GM10847 (cell line): ENCODE results near the gene SLC10A7.

Experiments
- POLR2A ChIP-seq: IDR thresholded peaks from 2 replicates; pipeline ENCODE4 v1.6.1; 2011; ENCODE audit not compliant: insufficient read length; ENCODE audit errors: extremely low read depth

SLC10A7 gene

GRCh38 chr4:146521541-146522097 lies at the start of gene SLC10A7:
SLC10A7 (minus strand) TSS chr4:146521940; CDS start chr4:146521717, 223 bp downstream.
- peak; percentile 20 for TF ChIP-seq POLR2A

- no peak for TF ChIP-seq POLR2A
Measured at GRCh38 chr4:146567396-146567795, 45.7 kb upstream of the SLC10A7 start.

GRCh38 chr4:146564492-146564891 lies 42.8 kb upstream of the SLC10A7 start:
- no peak for TF ChIP-seq POLR2A

- TF ChIP-seq POLR2A: no peak
Measured at GRCh38 chr4:146550161-146550560, 28.4 kb upstream of the SLC10A7 start.

GRCh38 chr4:146548443-146548842 lies 26.7 kb upstream of the SLC10A7 start:
- TF ChIP-seq POLR2A: no peak

- TF ChIP-seq POLR2A: no peak
Measured at GRCh38 chr4:146545102-146545501, 23.4 kb upstream of the SLC10A7 start.

GRCh38 chr4:146534178-146534577 lies 12.4 kb upstream of the SLC10A7 start:
- no peak for TF ChIP-seq POLR2A

GRCh38 chr4:146525754-146526153 lies 4.0 kb upstream of the SLC10A7 start:
- no peak for TF ChIP-seq POLR2A

GRCh38 chr4:146524663-146525062 lies 2.9 kb upstream of the SLC10A7 start:
- TF ChIP-seq POLR2A: no peak

- TF ChIP-seq POLR2A: no peak
Measured at GRCh38 chr4:146522869-146523205, 1.1 kb upstream of the SLC10A7 start.

GRCh38 chr4:146522098-146522868 lies 543 bp upstream of the SLC10A7 start:
- TF ChIP-seq POLR2A: no peak

- TF ChIP-seq POLR2A: no peak
Measured at GRCh38 chr4:146520896-146521540, 722 bp downstream of the SLC10A7 start.

GRCh38 chr4:146514651-146515357 lies 6.9 kb downstream of the SLC10A7 start:
- TF ChIP-seq POLR2A: no peak

GRCh38 chr4:146513548-146513947 lies 8.2 kb downstream of the SLC10A7 start:
- no peak for TF ChIP-seq POLR2A

- TF ChIP-seq POLR2A: no peak
Measured at GRCh38 chr4:146511381-146511780, 10.4 kb downstream of the SLC10A7 start.

GRCh38 chr4:146510942-146511341 lies 10.8 kb downstream of the SLC10A7 start:
- no peak for TF ChIP-seq POLR2A

- TF ChIP-seq POLR2A: no peak
Measured at GRCh38 chr4:146508229-146508939, 13.4 kb downstream of the SLC10A7 start.
